WERI-Rb-1 (cell line): Measurements from ENCODE around the gene ADPGK.

ENCODE experiments used
- DNase-seq: peaks from one replicate; pipeline ENCODE4 v3.0.0-alpha.2; 2020
- H3K27ac ChIP-seq: fragments of 250-450 bp; sonication (Bioruptor Pico); 2 replicates; pipeline ENCODE4 v1.5.1; 2020; ENCODE audit warnings: mild to moderate bottlenecking, moderate library complexity
- H3K27me3 ChIP-seq: fragments of 250-450 bp; sonication (Bioruptor Pico); 2 replicates; pipeline ENCODE4 v1.5.1; 2021; ENCODE audit warnings: mild to moderate bottlenecking, low read depth, moderate library complexity; ENCODE audit not compliant: insufficient read depth, severe bottlenecking
- H3K36me3 ChIP-seq: fragments of 250-450 bp; sonication (Bioruptor Pico); 2 replicates; pipeline ENCODE4 v1.5.1; 2020; ENCODE audit warnings: mild to moderate bottlenecking, moderate library complexity
- H3K4me3 ChIP-seq: 2 replicates; pipeline ENCODE4 v1.5.1; 2011; ENCODE audit warnings: low read depth, mild to moderate bottlenecking, control low read depth, low read length
- H3K9me3 ChIP-seq: fragments of 250-450 bp; sonication (Bioruptor Pico); 2 replicates; pipeline ENCODE4 v1.5.1; 2021; ENCODE audit warnings: mild to moderate bottlenecking, moderate library complexity; ENCODE audit not compliant: severe bottlenecking
- CTCF ChIP-seq: IDR thresholded peaks from 2 replicates; pipeline ENCODE4 v1.5.1; 2011; ENCODE audit warnings: low read depth, mild to moderate bottlenecking, control low read depth, inconsistent platforms, low read length

ADPGK gene

DNA sequence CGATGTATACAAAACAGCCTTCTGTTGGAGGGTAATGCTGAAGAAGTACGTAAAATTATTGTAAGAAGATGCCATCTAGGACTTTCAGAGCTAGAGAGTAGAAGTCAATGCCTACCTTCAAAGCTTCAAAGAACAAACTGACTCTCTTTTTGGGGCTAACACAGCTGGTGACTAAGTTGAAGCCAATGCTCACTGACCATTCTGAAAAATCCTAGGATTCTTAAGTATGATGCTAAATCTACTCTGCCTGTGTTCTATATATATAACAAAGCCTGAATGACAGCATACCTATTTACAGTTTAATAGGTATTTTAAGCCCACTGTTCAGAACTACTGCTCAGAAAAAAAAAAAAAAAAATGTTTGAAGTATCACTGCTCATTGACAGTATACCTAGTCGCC lies 18.9 kb downstream of the ADPGK start:
- no peaks in the 10 kb centered on the region for H3K27me3 ChIP-seq
- TF ChIP-seq CTCF = no peak
- no peak overlapping the region for H3K27ac ChIP-seq
- no peak overlapping the region for H3K4me3 ChIP-seq
- H3K9me3 ChIP-seq = no peaks in the 10 kb centered on the region
- H3K36me3 ChIP-seq = peaks cover 55% of the 10 kb centered on the region
- no peak for DNase-seq

- Histone ChIP-seq H3K27me3 (no peaks in the 10 kb centered on the region), H3K9me3 (no peaks in the 10 kb centered on the region), H3K4me3 (no peak overlapping the region), H3K36me3 (peaks cover 44% of the 10 kb centered on the region), H3K27ac (no peak overlapping the region)
- no peak for DNase-seq
- TF ChIP-seq CTCF = no peak
Observed at GRCh38 chr15:72760590-72761260, 22.8 kb downstream of the ADPGK start.

GRCh38 chr15:72758182-72758581 lies 25.4 kb downstream of the ADPGK start:
- Histone ChIP-seq H3K27me3 (no peaks in the 10 kb centered on the region), H3K9me3 (no peaks in the 10 kb centered on the region), H3K4me3 (no peak overlapping the region), H3K27ac (no peak overlapping the region), H3K36me3 (peaks cover 64% of the 10 kb centered on the region)
- no peak for DNase-seq
- TF ChIP-seq CTCF = no peak

- Histone ChIP-seq H3K27ac (no peak overlapping the region), H3K9me3 (no peaks in the 10 kb centered on the region), H3K27me3 (no peaks in the 10 kb centered on the region), H3K4me3 (no peak overlapping the region), H3K36me3 (peaks cover 57% of the 10 kb centered on the region)
- DNase-seq = no peak
- TF ChIP-seq CTCF = no peak
Observed at GRCh38 chr15:72754096-72754495, 29.5 kb downstream of the ADPGK start.

GRCh38 chr15:72751751-72752455 lies 31.7 kb downstream of the ADPGK start:
- TF ChIP-seq CTCF = no peak
- no peaks in the 10 kb centered on the region for H3K27me3 ChIP-seq
- H3K4me3 ChIP-seq = no peak overlapping the region
- no peak overlapping the region for H3K27ac ChIP-seq
- H3K9me3 ChIP-seq = no peaks in the 10 kb centered on the region
- no peak for DNase-seq
- peaks cover 47% of the 10 kb centered on the region for H3K36me3 ChIP-seq

DNA sequence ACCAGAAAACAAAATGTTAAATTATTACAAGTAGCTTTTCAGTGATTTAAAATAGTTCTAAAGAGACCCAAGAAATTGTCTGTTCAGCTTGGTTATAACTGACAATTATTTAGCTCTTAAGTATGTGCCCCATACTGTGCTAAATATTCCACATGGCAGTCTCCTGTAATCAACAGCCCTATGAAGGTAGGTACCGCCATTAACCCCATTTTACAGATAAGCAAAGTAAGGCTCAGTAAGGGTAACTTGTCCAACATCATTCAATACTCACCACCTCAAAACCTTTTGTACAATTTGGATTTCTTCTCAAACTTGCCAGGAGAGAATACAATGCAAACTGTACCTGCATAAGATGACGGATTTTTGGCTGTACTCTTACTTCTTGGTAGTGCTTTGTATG lies 33.9 kb downstream of the ADPGK start:
- no peaks in the 10 kb centered on the region for H3K9me3 ChIP-seq
- H3K27me3 ChIP-seq = no peaks in the 10 kb centered on the region
- H3K36me3 ChIP-seq = peaks cover 29% of the 10 kb centered on the region
- no peak overlapping the region for H3K4me3 ChIP-seq
- DNase-seq = no peak
- no peak for TF ChIP-seq CTCF
- H3K27ac ChIP-seq = no peak overlapping the region
